GM21737 (cell line): ENCODE data around the gene SORL1.

Experiments
- ATAC-seq: cut with Tn5 transposase; IDR thresholded peaks from one replicate; pipeline ENCODE4 v1.9.1; 2021; ENCODE audit warnings: mild to moderate bottlenecking, moderate library complexity; ENCODE audit not compliant: unreplicated experiment

Gene SORL1

DNA sequence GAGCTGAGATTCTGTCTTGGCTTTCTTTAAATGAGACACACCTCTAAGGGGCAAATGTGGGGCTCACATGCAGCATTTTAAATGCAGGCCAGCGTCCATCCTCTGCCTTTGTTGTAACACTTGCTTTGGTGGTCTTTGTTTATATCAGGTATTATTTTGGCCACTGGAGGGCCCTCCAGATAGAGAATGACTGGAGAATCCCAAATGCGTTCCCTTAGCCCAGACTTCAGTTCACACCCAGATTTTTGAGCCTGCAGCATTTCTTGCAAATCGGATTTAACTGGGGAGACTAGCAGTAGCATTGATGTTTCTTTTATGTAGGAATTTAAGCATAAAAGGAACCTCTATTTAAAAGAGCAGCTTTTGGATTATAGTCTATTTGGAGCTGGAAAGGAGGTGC lies 200.9 kb downstream of the SORL1 start:
- no peak for ATAC-seq

- ATAC-seq = no peak
These were observed 202.2 kb downstream of the SORL1 start for GRCh38 chr11:121654259-121654842.

DNA sequence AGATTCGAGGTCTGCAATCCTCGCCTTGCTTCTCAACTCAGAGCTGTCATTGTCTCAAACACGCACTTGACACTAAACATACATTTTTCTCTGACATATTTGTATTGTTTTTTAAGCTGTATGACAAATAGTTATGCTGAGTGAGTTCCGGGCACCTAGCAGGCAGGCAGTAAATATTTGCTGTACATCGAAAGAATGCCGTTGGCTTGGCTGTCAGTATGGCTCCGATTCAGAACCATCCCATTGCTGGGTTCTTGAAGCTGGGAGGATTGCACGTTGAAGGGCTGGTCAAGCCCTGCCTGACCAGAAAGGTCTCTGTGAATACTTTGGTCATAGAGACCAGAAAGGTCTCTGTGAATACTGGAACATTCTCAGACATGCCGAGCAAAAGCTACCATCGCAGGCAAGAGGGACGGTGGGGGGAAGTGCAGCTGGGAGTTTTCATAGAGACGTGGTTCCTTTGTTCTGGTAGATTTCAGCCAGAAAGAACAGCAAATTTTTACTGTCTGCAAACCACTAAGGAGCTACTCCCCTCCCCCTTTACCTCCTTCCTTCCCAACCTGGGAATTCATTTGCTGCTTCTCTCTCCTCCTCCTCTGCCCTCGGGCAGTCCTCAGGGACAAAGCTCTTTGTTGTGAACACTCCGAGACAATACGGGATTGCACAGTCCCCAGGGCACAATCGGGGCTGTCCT lies 202.9 kb downstream of the SORL1 start:
- ATAC-seq = no peak

DNA sequence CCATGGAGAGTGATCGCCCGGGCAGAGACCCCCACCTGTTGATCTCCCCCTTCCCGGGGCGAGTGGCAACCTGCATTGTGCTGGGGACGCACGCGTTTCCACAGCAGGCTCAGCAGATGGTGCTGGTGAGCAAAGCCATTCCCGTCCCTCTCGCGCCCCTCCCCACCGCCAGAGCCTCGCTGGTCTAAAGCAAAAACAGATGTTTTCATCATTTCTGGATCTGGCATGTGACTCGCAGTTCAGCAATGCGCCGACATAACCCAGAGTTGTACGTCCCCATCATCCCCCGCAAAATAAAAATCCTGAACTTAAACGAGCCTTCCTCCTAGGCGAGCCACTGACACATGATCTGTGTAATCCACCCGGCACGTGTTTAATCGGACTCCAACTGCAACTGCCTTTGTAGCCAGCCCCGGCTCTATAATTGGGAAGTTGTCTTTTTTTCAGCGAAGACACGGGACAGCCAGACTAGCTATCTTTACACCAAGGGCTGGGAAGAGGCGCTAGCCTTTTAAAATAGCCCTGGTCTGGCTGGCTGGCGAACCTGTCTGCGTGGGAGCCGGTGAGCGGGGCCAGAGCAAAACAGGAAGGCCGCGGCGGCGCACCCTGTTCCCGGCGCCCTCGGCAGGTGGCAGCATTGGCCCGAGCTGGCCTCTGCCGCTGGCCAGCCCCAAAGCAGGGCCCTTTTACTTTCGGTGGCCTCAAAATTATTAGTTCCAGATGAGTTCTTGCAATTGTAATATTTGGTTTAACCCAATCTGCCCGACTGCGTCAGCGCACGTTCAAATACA lies 203.6 kb downstream of the SORL1 start:
- ATAC-seq = peak; percentile 81

GRCh38 chr11:121656328-121657090 lies 204.4 kb downstream of the SORL1 start:
- no peak for ATAC-seq

GRCh38 chr11:121657146-121657545 lies 205.0 kb downstream of the SORL1 start:
- ATAC-seq = no peak

DNA sequence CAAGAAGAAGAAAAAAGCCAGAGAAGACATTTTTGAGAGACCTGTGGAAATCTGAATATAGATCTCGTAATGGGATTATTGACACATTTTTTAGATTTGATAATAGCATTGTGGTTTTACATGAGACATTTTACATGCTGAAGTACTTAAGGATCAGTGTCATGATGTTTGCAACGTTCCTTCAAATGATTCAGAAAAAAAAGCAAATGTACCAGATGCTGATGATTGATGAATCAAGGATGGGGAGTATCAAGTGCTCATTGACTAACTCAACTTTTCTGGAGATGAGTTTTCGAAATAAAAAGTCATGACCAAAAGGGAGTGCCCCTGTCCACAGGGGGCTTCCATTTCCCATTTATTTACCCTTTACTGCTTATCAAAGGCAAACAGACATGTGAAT lies 207.7 kb downstream of the SORL1 start:
- no peak for ATAC-seq

- no peak for ATAC-seq
These were observed 209.9 kb downstream of the SORL1 start for GRCh38 chr11:121661880-121662486.

- no peak for ATAC-seq
These were observed 212.0 kb downstream of the SORL1 start for GRCh38 chr11:121664144-121664543.

DNA sequence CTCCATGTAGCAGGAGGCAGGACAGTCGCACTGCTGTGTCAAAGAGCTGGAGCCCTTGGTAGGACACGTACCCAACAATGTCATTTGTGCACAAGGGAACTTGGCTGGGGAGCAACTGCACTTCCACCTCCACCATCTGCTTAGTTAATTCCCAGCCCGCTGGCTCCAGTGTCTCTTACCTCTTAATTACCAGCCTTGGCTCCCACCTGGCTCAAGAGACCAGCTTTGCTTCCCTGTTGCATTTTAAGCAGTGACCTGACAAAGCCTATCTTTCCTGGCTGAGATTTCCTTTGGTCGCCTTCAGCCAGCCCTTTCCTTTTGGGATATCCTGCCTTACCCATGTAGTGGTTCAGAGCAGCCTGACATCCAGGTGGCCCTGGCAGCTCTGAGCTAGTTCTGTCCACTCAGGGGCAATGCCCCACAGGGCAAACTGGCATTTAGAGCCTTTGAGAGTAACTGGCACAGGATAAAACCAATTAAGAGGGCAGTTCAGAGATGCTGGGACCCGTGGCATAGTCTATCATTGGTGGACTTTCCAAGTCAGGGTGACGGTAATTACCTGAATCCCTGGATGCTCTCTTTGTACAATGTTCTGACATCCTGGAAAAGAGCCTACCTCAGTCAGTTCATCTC lies 213.2 kb downstream of the SORL1 start:
- ATAC-seq = no peak

DNA sequence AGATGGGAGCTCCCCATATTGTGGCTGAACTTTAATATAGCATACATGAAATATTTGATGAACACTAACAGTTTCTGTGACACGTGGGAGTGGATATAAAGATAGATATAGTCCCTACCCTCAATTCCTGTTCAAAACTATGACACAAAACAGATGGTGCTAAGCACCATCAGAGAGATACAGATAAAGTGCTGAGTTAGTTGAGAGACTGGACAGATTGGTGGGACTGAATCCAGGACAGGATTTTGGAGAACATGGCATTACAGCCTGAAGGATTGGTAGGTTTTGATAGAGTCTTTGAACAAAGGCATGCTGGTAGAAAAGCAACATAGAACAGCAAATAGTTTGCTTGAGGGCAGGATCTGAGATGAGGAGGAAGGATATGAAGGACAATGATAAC lies 215.7 kb downstream of the SORL1 start:
- ATAC-seq = no peak

DNA sequence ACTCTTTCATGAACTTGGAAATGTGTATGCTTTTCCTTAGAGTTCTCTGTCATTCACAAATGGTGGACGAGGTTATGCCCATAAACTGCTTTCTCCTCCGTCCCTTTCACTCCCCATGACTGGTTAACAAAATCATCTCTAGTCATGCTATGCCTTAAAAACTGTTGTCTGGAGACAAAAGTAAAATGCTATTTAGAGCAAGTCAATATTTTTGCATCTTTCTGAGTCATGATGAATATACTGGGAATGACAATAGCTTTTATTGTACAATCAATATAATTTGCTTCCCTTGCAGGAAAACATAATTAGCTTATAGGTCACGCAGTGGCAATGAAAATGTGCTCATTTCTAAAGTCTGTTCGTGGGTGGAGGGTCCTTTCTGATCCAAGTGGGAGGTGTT lies 217.3 kb downstream of the SORL1 start:
- no peak for ATAC-seq

- no peak for ATAC-seq
These were observed 218.2 kb downstream of the SORL1 start for GRCh38 chr11:121670266-121670665.

DNA sequence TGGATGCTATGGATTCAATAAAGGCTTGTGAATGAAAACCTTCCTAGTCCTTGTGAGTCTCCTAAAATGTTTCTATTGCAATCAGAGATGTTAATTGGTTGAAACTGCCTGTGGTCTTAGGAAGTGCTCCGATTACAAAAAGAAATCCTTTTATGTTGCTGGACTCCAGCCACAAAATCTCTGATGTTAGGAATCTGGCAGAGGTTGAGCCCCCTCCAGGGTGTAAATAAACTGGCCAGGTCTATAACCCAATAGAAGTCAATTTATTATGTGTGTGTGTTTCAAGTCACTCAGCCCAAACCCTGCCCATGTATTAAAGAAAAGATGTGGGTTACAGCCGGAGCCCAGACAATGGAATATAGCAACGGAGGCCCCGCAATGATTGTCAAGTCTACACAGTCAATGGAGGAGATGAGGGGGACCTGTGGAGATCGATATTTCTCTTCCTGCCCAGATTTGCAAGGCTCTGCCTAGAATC lies 218.7 kb downstream of the SORL1 start:
- no peak for ATAC-seq

- no peak for ATAC-seq
These were observed 219.4 kb downstream of the SORL1 start for GRCh38 chr11:121671283-121672168.

DNA sequence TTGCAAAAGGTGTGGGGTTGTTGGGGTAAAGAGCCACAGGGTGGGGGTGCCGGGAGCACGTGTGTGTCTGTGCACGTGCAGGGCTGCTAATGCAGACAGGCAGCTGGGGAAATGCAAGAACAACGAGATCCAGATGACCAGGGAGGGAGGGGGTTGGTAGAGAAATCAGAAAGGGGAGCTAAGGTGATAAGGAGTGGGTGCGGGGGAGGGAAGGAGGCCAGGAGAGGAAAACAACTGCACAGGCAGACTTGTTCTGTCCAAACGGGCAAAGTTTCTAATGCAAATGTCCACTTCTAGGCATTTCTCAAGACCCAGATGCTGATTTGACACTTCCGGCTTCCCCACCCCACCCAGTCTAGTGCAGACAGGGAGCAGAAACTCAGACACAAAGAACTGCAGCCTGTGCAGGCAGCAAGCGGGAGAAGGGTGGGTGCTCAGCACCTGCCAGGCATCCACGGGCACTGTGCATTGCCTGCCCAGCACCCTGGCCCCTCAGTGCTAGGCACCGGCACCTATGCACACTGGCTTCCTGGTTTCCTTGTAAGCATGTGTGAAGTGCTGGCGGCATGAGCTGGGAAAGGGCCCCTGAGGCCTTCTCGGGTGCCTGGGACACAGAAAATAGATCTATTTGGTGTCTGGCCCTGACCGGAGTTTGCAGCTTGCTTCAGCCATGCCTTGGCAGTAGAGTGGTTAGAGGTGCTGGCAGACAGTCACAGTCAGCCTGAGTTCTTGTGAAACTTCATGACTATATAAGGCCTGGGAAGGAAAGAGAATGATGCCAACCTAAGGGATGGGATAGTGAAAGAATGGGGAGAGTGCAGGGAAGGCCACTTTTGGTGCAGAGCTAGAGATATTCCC lies 220.7 kb downstream of the SORL1 start:
- no peak for ATAC-seq

DNA sequence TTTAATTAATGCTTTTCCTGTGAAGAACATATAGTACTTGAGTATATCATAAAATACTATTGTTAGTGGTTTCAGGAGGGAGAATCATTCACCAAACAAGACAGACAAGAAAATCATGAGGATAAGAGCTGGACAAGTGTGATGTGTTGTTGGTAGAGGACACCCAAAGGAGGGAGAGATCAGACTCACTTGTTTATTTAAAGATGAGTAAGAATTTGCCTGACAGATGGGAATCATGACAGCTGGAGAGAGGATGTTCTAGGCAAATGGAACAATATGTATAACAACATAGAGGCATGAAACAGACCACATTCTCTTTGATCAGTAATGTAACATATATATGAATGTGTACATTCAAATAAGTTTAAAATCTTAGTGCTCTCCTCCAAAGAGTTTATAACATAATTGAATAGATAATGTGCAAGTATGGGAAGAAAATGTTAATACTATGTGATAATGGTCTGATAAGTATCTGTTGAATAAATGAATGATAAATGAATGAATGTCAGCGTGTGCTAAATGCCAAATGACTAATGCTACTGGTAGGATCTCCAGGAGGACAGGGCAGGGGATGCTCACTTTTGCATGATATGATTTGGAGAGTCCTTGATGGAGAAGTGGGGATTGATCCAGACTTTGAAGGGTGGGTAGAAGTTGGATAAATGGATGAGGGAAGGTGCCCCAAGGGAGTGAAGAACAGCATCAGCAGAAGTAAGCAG lies 229.6 kb downstream of the SORL1 start:
- no peak for ATAC-seq
